ENCODE results near the gene PPP1R18. TPM values are rescaled to one million over a fixed set of nuclear protein-coding genes. Genes with fewer than 3 reads are reported as not detected.

PPP1R18 gene
- total and polyA plus RNA-seq, 9 of the 15 experiments (the other 6 are each of a cell fraction or from before 2014, with no cell fraction given): 12.0 to 99.2 (median 42.6) TPM

GRCh38 chr6:30672445-30673253 lies 13.8 kb downstream of the PPP1R18 start, which contains the start of gene DHX16 (continued):
- no peak for TF ChIP-seq MECOM (CRISPR knock-in tag; IDR thresholded peaks at IDR 0.05)
- TF ChIP-seq ZNF778 (CRISPR knock-in tag; IDR thresholded peaks at IDR 0.05): no peak
- no peak for TF ChIP-seq ZNF436 (CRISPR knock-in tag; IDR thresholded peaks at IDR 0.05)
- no peak for TF ChIP-seq HOMEZ (CRISPR knock-in tag; IDR thresholded peaks at IDR 0.05)
- TF ChIP-seq, protein P1, sequence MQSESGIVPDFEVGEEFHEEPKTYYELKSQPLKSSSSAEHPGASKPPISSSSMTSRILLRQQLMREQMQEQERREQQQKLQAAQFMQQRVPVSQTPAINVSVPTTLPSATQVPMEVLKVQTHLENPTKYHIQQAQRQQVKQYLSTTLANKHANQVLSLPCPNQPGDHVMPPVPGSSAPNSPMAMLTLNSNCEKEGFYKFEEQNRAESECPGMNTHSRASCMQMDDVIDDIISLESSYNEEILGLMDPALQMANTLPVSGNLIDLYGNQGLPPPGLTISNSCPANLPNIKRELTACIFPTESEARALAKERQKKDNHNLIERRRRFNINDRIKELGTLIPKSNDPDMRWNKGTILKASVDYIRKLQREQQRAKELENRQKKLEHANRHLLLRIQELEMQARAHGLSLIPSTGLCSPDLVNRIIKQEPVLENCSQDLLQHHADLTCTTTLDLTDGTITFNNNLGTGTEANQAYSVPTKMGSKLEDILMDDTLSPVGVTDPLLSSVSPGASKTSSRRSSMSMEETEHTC (IDR thresholded peaks at IDR 0.05): no peak
- peak; percentile 68 for TF ChIP-seq L3MBTL2 (IDR thresholded peaks at IDR 0.05)
- TF ChIP-seq SUPT5H (IDR thresholded peaks at IDR 0.05): peak; percentile 80
- no peak for TF ChIP-seq SMAD2 (IDR thresholded peaks at IDR 0.05; ENCODE audit: low read depth, low read length)
- TF ChIP-seq PREB (CRISPR knock-in tag; IDR thresholded peaks at IDR 0.05): 0 out of 2 replicates have a peak, but pooled peaks have one; percentile 57
- TF ChIP-seq, protein P2, sequence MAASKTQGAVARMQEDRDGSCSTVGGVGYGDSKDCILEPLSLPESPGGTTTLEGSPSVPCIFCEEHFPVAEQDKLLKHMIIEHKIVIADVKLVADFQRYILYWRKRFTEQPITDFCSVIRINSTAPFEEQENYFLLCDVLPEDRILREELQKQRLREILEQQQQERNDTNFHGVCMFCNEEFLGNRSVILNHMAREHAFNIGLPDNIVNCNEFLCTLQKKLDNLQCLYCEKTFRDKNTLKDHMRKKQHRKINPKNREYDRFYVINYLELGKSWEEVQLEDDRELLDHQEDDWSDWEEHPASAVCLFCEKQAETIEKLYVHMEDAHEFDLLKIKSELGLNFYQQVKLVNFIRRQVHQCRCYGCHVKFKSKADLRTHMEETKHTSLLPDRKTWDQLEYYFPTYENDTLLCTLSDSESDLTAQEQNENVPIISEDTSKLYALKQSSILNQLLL (CRISPR knock-in tag; IDR thresholded peaks at IDR 0.05; ENCODE audit: borderline replicate concordance): no peak
- no peak for TF ChIP-seq ZNF764 (CRISPR knock-in tag; IDR thresholded peaks at IDR 0.05; ENCODE audit: low read depth)
- TF ChIP-seq EHMT2 (IDR thresholded peaks at IDR 0.05): no peak
- TF ChIP-seq CTBP1 (IDR thresholded peaks at IDR 0.05; ENCODE audit: borderline replicate concordance): peak; percentile 58
- no peak for TF ChIP-seq SRSF1 (IDR thresholded peaks at IDR 0.05; ENCODE audit: low read depth, low read length)
- no peak for TF ChIP-seq ZBTB8A (IDR thresholded peaks at IDR 0.05; ENCODE audit: partially characterized antibody)
- no peak for TF ChIP-seq BRF2 (IDR thresholded peaks at IDR 0.05; ENCODE audit: borderline replicate concordance, insufficient read depth, insufficient read length)
- no peak for TF ChIP-seq BCL6 (CRISPR knock-in tag; IDR thresholded peaks at IDR 0.05)
- TF ChIP-seq ZNF282 (CRISPR knock-in tag; IDR thresholded peaks at IDR 0.05): no peak
- TF ChIP-seq ATF1 (CRISPR knock-in tag; IDR thresholded peaks at IDR 0.05): no peak
- TF ChIP-seq ATF1 (tag; IDR thresholded peaks at IDR 0.05): peak; percentile 67
- TF ChIP-seq GATA2 (CRISPR knock-in tag; IDR thresholded peaks at IDR 0.05): no peak
